SK-N-SH (cell line): Measurements from ENCODE around the gene CANT1.
A peak's percentile ranks its signal among the peaks of the same experiment; 100 is the strongest.

Experiments
- RCOR1 ChIP-seq: fragments of 150-350 bp; IDR thresholded peaks from 2 replicates; pipeline ENCODE4 v1.6.1; 2017; ENCODE audit warnings: antibody characterized with exemption, low read length
- TAF1 ChIP-seq: IDR thresholded peaks from 2 replicates; pipeline ENCODE4 v1.6.1; 2012; ENCODE audit warnings: low read depth, mild to moderate bottlenecking, low read length, moderate library complexity, borderline replicate concordance

GRCh38 chr17:79027274-79027924, 17.8 kb upstream of the CANT1 start:
- TF ChIP-seq RCOR1: peak; percentile 84
- TF ChIP-seq TAF1: 0 out of 2 replicates have a peak, but pooled peaks have one; percentile 28
